ENCODE results near the gene UBR4. TPM values are rescaled to one million over a fixed set of nuclear protein-coding genes. Genes with fewer than 3 reads are reported as not detected.

Gene UBR4
- total and polyA plus RNA-seq, 2 of the 8 experiments (the other 6 are each of a cell fraction or from before 2014, with no cell fraction given) = 139 to 152 TPM

GRCh38 chr1:19028546-19029129 lies 181.4 kb downstream of the UBR4 start:
- Histone ChIP-seq H2AK5ac (ENCODE audit: low read depth, low read length) (no peak overlapping the region), H2AFZ (ENCODE audit: low read length) (no peak overlapping the region), H3K27me3 (replicated peaks in 1 of 4; ENCODE audit: control insufficient read depth in 3 of 4, extremely low read depth in 1 of 4, insufficient read depth in 3 of 4, low read length in 3 of 4) (no peaks in the 10 kb centered on the region; a peak in 1 of 7 replicates), H2BK5ac (ENCODE audit: low read depth, low read length) (no peak overlapping the region), H2BK120ac (replicated peaks; ENCODE audit: low read depth, low read length) (no peak overlapping the region), H3K36me3 (ENCODE audit: control insufficient read depth in 2 of 4, insufficient read depth in 4 of 4, low read length in 3 of 4) (no peaks in the 10 kb centered on the region), H3K9me3 (ENCODE audit: insufficient read depth in 2 of 2, low read depth in 1 of 2, low read length in 1 of 2) (no peaks in the 10 kb centered on the region), H3K23me2 (ENCODE audit: low read depth, low read length) (no peaks in the 10 kb centered on the region), H2BK12ac (ENCODE audit: low read depth, low read length) (peak overlapping the region; percentile 68; the same call in 1 of the 2 replicates), H4K20me1 (replicated peaks in 1 of 2; ENCODE audit: control insufficient read depth in 1 of 2, insufficient read depth in 2 of 2, low read length in 2 of 2) (no peaks in the 10 kb centered on the region), H3K14ac (ENCODE audit: insufficient read length) (no peak overlapping the region), H3K79me1 (ENCODE audit: low read depth, low read length) (no peaks in the 10 kb centered on the region), H3K23ac (ENCODE audit: insufficient read length) (no peak overlapping the region), H3K4ac (replicated peaks; ENCODE audit: insufficient read length, low read depth, low read length) (no peak overlapping the region), H4K8ac (ENCODE audit: extremely low read depth, insufficient read depth, low read length) (no peak overlapping the region), H2BK20ac (ENCODE audit: low read length) (no peak overlapping the region), H3K27ac (ENCODE audit: low read depth, low read length) (no peak overlapping the region), H3K79me2 (ENCODE audit: control insufficient read depth in 1 of 2, insufficient read depth in 2 of 2, low read length in 2 of 2) (no peaks in the 10 kb centered on the region), H3K4me1 (replicated peaks in 1 of 4; ENCODE audit: control insufficient read depth in 3 of 4, insufficient read depth in 4 of 4, low read length in 3 of 4) (peaks cover 0 to 4% (median 0%) of the 10 kb centered on the region in 4 experiments; a peak in 4 of 7 replicates), H3K18ac (ENCODE audit: extremely low read depth, low read length) (no peak overlapping the region), H4K91ac (replicated peaks; ENCODE audit: insufficient read length, low read length) (no peak overlapping the region), H3K56ac (replicated peaks; ENCODE audit: insufficient read length, low read depth, low read length) (no peak overlapping the region), H2BK15ac (ENCODE audit: low read length) (peak overlapping the region; percentile 31; the same call in 1 of the 2 replicates), H3K4me2 (ENCODE audit: insufficient read depth in 1 of 2, low read depth in 2 of 2, low read length in 2 of 2) (no peak overlapping the region), H4K5ac (ENCODE audit: insufficient read length, low read depth, low read length) (no peak overlapping the region), H3K9ac (replicated peaks in 1 of 4; ENCODE audit: extremely low read depth in 1 of 4, low read depth in 3 of 4, low read length in 3 of 4) (no peak overlapping the region), H3K4me3 (ENCODE audit: extremely low read depth in 1 of 4, insufficient read depth in 2 of 4, low read depth in 3 of 4, low read length in 4 of 4) (no peak overlapping the region)
- CTCF ChIA-PET (ENCODE audit: partially characterized antibody) = interaction anchor here (0.9 to 3.0 kb wide), 3 partner anchors 11 to 115 kb away, joined by 3 to 11 read pairs (median 5); no protein-coding TSS in a partner anchor
- WGBS, 2 experiments (ENCODE audit: extremely low coverage in 1 of 2, insufficient coverage in 1 of 2, insufficient read length in 1 of 2, insufficient replicate concordance in 2 of 2, low coverage in 1 of 2, low lambda C conversion rate in 2 of 2, missing lambda C conversion rate in 1 of 2) = 82% methylated on average over 8 of the region's 8 CpGs; no CpG with 5 or more reads in 1 of the 2 experiments
- DNase-seq (ENCODE audit: low read depth in 1 of 2, low spot score in 2 of 2) (no peak), FAIRE-seq (no peak)
- POLR2A ChIA-PET (ENCODE audit: partially characterized antibody) = no interaction called here
- TF ChIP-seq RBBP5 (IDR thresholded peaks at IDR 0.05; ENCODE audit: borderline replicate concordance, low read depth, low read length) = no peak
- TF ChIP-seq MAFK (IDR thresholded peaks at IDR 0.05; ENCODE audit: low read depth, low read length) = no peak
- TF ChIP-seq BACH1 (IDR thresholded peaks at IDR 0.05; ENCODE audit: low read length) = no peak
- no peak for TF ChIP-seq HDAC2 (IDR thresholded peaks at IDR 0.05; ENCODE audit: borderline replicate concordance in 1 of 2, low read depth in 2 of 2, low read length in 2 of 2)
- no peak for TF ChIP-seq EP300 (IDR thresholded peaks at IDR 0.05; ENCODE audit: borderline replicate concordance in 1 of 2, low read depth in 2 of 2, low read length in 2 of 2)
- TF ChIP-seq E2F6 (IDR thresholded peaks at IDR 0.05) = no peak
- no peak for TF ChIP-seq ATF3 (IDR thresholded peaks at IDR 0.05; ENCODE audit: insufficient read depth, low read depth, low read length)
- no peak for TF ChIP-seq TAF7 (optimal IDR thresholded peaks at IDR 0.05; ENCODE audit: borderline replicate concordance, low read depth, low read length)
- TF ChIP-seq CBX5 (IDR thresholded peaks at IDR 0.05; ENCODE audit: low read depth, low read length) = no peak
- TF ChIP-seq HDAC6 (IDR thresholded peaks at IDR 0.05; ENCODE audit: low read depth, low read length) = no peak
- no peak for TF ChIP-seq SIN3A (conservative IDR thresholded peaks at IDR 0.05 in 1 of 2, IDR thresholded peaks at IDR 0.05 in 1 of 2; ENCODE audit: low read depth in 1 of 2, low read length in 2 of 2)
